Activated CD8-positive, alpha-beta T cell treated with anti-CD3 and anti-CD28 coated beads for 36 hours (primary cell): ENCODE measurements around the gene CD44. TPM values are rescaled to one million over a fixed set of nuclear protein-coding genes. Genes with fewer than 3 reads are reported as not detected.

ENCODE experiments used
- ATAC-seq: fragments of 200-7000 bp; cut with Tn5 transposase; one replicate; pipeline ENCODE4 v1.10.0; 2021; ENCODE audit warnings: mild to moderate bottlenecking, moderate library complexity
- CTCF ChIA-PET: fragments of 350-600 bp; sonication (Branson Sonifier 250); formaldehyde crosslinking; loops from one replicate; lab custom pipeline; 2021; ENCODE audit warnings: antibody characterized with exemption; lab: Charles Lee
- POLR2A ChIA-PET: fragments of 350-600 bp; sonication (Branson Sonifier 250); formaldehyde crosslinking; loops from one replicate; lab custom pipeline; 2021; ENCODE audit warnings: antibody characterized with exemption; lab: Charles Lee
- DNase-seq: peaks from one replicate; pipeline ENCODE4 v3.0.0-alpha.2; 2020
- H3K27ac Mint-ChIP-seq: one replicate; pipeline ENCODE4 v1.8.0; 2021; ENCODE audit warnings: mild to moderate bottlenecking, mixed read lengths
- H3K27me3 Mint-ChIP-seq: one replicate; pipeline ENCODE4 v1.8.0; 2021; ENCODE audit warnings: mixed read lengths
- H3K36me3 Mint-ChIP-seq: one replicate; pipeline ENCODE4 v1.8.0; 2021; ENCODE audit warnings: low read depth, mixed read lengths
- H3K4me1 Mint-ChIP-seq: one replicate; pipeline ENCODE4 v1.8.0; 2021; ENCODE audit warnings: low read depth, mixed read lengths
- H3K4me3 Mint-ChIP-seq: one replicate; pipeline ENCODE4 v1.8.0; 2021; ENCODE audit warnings: mild to moderate bottlenecking, moderate library complexity, mixed read lengths
- H3K9me3 Mint-ChIP-seq: one replicate; pipeline ENCODE4 v1.8.0; 2021; ENCODE audit warnings: mixed read lengths
- CTCF ChIP-seq: fragments of 200-600 bp; IDR thresholded peaks from one replicate; pipeline ENCODE4 v1.8.0; 2022; ENCODE audit warnings: antibody characterized with exemption, mild to moderate bottlenecking
- intact Hi-C: fragments of 100-400 bp; cut with micrococcal nuclease; formaldehyde crosslinking; loops from one replicate; pipeline ENCODE4 v1.10.0; 2022
- total RNA-seq, 2 experiments: library from RNA; stranded (reverse); gene quantifications; one replicate each; pipeline ENCODE4 v1.2.3, GENCODE V29; 2021

Gene CD44
- total RNA-seq, 2 experiments from 2014 or later, result 363 to 373 TPM

GRCh38 chr11:35122308-35122707 is 16.7 kb upstream of the CD44 start:
- no peaks in the 10 kb centered on the region for H3K36me3 Mint-ChIP-seq
- DNase-seq, result no peak
- POLR2A ChIA-PET, result interaction anchor here (1.6 kb wide), 1 partner anchor 10 kb away, joined by 3 read pairs; no protein-coding TSS in a partner anchor
- intact Hi-C loops, result no loop called here
- ATAC-seq, result peak; percentile 5
- no peak overlapping the region for H3K27ac Mint-ChIP-seq
- TF ChIP-seq CTCF, result no peak
- H3K27me3 Mint-ChIP-seq, result no peaks in the 10 kb centered on the region
- H3K4me1 Mint-ChIP-seq, result peaks cover 49% of the 10 kb centered on the region
- H3K4me3 Mint-ChIP-seq, result no peak overlapping the region
- CTCF ChIA-PET, result interaction anchor here (1.1 kb wide), 1 partner anchor 19 kb away, joined by 4 read pairs; no protein-coding TSS in a partner anchor
- no peaks in the 10 kb centered on the region for H3K9me3 Mint-ChIP-seq

GRCh38 chr11:35126000-35126878 is 12.7 kb upstream of the CD44 start:
- peak overlapping the region; percentile 80 for H3K27ac Mint-ChIP-seq
- TF ChIP-seq CTCF, result peak; percentile 37
- POLR2A ChIA-PET, result interaction anchor here (0.7 to 5.0 kb wide), 6 partner anchors 9 to 180 kb away, joined by 3 to 35 read pairs (median 4); partner anchors contain the start of gene CD44

GRCh38 chr11:35126879-35127581 is 11.9 kb upstream of the CD44 start:
- CTCF ChIA-PET, result interaction anchor here (1.2 to 1.8 kb wide), 3 partner anchors 20 to 95 kb away, joined by 4 read pairs; no protein-coding TSS in a partner anchor

More at GRCh38 chr11:35126000-35126878, 12.7 kb upstream of the CD44 start:
- Mint-ChIP-seq H3K9me3 (no peaks in the 10 kb centered on the region), H3K36me3 (no peaks in the 10 kb centered on the region), H3K4me1 (peaks cover 66% of the 10 kb centered on the region), H3K27me3 (no peaks in the 10 kb centered on the region), H3K4me3 (peak overlapping the region; percentile 31)
- intact Hi-C loops, result loop anchor here (2.0 kb wide), 1 partner anchor 49 kb away; no protein-coding TSS in a partner anchor
- ATAC-seq, result peak; percentile 84
- DNase-seq, result peak; percentile 81
- CTCF ChIA-PET, result interaction anchor here (0.8 to 1.8 kb wide), 4 partner anchors 68 to 140 kb away, joined by 3 to 4 read pairs (median 4); no protein-coding TSS in a partner anchor

GRCh38 chr11:35127619-35128018 is 11.4 kb upstream of the CD44 start:
- Mint-ChIP-seq H3K27me3 (no peaks in the 10 kb centered on the region), H3K36me3 (no peaks in the 10 kb centered on the region), H3K9me3 (no peaks in the 10 kb centered on the region), H3K4me1 (peaks cover 67% of the 10 kb centered on the region), H3K27ac (peak overlapping the region; percentile 80), H3K4me3 (no peak overlapping the region)
- intact Hi-C loops, result loop anchor here (2.0 kb wide), 1 partner anchor 51 kb away; no protein-coding TSS in a partner anchor
- DNase-seq, result no peak
- no peak for TF ChIP-seq CTCF
- ATAC-seq, result no peak
- CTCF ChIA-PET, result interaction anchor here (1.3 to 1.8 kb wide), 2 partner anchors 19 to 95 kb away, joined by 4 read pairs; no protein-coding TSS in a partner anchor
- POLR2A ChIA-PET, result interaction anchor here (1.8 to 5.0 kb wide), 2 partner anchors 13 to 18 kb away, joined by 6 to 35 read pairs; partner anchors contain the start of gene CD44

More at GRCh38 chr11:35126879-35127581, 11.9 kb upstream of the CD44 start:
- Mint-ChIP-seq H3K4me3 (peak overlapping the region; percentile 31), H3K4me1 (peaks cover 67% of the 10 kb centered on the region), H3K27ac (peak overlapping the region; percentile 80), H3K27me3 (no peaks in the 10 kb centered on the region), H3K36me3 (no peaks in the 10 kb centered on the region), H3K9me3 (no peaks in the 10 kb centered on the region)
- ATAC-seq (peak; percentile 10), DNase-seq (no peak)
- POLR2A ChIA-PET, result interaction anchor here (0.7 to 5.0 kb wide), 4 partner anchors 10 to 179 kb away, joined by 3 to 35 read pairs (median 6); partner anchors contain the start of gene CD44
- intact Hi-C loops, result loop anchor here (2.0 kb wide), 1 partner anchor 50 kb away; no protein-coding TSS in a partner anchor
- no peak for TF ChIP-seq CTCF
